ENCODE results near the gene RAD9A.
"Not testable (repeated sequence)": the region's sequence is repeated elsewhere in the genome, so short reads cannot be mapped to it uniquely, and the experiment has no call there.

Gene RAD9A

DNA sequence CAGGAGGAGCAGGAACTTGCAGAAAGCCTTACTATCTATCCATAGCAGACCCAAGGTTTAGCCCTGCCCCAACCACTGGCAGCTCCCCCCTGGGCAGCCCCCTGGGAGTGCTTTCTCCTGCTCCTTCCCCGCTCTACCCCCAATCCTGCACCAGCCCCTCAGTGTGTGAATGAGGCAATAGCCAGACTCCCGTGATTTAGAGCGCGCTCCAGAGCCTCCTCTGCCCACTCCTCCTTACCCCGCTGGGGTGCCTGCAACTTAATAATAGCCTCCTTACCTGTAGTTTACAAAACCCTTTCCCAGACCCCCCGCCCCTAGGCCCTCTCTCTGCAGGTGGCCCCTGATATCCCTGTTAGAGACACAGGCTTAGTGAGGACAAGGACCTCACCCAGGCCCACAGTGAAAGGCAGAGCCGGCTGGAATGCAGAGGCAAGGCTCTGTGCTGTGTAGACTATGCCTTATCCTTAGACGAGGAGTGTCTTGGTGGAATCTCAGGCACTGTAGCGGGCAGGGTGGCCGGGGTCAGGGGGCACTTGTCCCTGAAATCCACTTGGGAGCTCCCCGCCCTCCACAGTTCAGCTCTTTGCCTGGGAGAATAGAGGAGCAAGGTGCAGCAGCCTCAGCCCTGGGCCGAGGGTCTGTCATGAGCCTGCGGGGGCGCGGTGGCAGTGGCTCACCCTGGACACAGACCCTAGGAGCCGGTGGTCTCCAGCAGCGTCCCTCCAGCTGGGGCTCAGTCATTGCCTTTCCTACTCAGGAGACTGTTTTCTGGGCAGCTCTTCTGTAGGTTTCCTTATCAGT, 19.4 kb downstream of the RAD9A start:
- DNase-seq = no peak

DNA sequence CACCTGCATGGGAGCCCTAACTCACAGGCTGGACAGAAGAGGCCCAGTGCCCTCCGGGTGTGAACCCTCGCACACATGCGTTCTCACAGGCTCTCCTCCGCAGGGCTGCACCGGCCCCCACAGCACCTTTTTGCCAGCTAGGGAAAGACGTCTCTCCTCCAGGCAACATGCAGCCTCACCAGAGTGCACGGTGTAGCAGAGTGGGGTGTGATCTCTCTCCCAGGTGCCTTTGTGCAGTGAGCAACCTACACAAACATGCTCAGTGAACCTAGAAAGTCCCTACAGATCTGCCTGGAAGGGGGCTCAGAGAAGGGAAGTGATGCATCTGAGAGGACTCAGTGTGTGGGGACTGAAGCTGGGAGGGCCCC, 20.0 kb downstream of the RAD9A start:
- DNase-seq = no peak

DNA sequence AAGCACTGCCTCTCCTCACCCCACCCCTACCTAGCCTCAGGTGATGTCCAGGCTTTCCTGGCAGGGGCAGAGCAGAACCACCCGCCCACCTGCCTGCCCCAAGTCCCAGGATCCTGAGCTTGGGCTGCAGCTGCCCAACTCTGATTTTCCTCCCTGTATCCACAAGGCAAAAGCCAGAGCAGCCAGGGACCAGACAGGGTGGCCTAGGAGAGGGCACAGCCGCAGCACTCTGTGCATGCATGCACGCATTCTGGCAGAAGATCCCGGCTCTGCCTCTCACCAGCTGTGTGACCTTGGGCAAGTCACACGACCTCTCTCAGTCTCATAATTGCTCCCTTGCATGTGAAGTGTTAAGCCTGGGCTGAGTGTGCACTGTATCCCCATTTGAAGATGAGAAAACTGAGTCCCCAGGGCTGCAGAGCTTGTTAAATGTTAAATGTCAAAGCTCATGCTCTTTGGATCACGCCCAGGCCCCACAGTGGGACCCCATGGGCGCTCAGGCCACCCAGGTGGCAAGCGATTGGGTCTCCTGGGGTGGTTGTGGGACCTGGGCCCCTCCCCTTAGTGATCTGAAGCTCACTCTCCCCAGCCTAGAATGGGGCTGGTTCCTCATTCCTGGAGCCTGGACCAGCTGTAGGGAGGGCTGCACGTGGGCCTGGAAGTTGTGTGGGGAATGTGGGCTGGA, 20.9 kb downstream of the RAD9A start:
- no peak for DNase-seq

DNA sequence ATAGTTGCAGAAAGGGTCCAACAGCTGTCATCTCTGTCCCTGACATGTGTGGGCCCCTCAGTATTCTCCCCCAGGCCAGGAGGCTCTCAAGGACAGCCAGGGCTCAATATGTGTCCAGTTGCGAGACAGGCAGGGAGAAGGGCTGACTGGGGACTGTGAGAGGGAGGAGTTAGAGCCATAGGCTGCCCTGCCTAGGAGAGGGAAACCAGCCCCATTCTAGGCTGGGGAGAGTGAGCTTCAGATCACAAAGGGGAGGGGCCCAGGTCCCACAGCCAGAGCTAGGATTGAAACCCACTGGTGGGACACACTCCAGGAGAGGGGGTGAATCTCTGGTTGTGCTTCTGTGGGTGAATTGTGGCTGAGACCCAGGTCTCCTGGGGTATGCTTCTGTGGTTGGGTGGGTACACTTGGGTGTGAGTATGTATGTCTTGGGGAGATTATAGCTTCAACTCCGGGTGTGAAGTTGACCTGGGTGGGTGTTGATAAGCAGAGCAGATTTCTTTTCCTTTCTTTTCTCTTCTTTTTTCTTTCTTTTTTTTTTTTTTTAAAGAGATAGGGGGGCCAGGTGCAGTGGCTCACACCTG, 21.6 kb downstream of the RAD9A start:
- DNase-seq = peak; percentile 92

DNA sequence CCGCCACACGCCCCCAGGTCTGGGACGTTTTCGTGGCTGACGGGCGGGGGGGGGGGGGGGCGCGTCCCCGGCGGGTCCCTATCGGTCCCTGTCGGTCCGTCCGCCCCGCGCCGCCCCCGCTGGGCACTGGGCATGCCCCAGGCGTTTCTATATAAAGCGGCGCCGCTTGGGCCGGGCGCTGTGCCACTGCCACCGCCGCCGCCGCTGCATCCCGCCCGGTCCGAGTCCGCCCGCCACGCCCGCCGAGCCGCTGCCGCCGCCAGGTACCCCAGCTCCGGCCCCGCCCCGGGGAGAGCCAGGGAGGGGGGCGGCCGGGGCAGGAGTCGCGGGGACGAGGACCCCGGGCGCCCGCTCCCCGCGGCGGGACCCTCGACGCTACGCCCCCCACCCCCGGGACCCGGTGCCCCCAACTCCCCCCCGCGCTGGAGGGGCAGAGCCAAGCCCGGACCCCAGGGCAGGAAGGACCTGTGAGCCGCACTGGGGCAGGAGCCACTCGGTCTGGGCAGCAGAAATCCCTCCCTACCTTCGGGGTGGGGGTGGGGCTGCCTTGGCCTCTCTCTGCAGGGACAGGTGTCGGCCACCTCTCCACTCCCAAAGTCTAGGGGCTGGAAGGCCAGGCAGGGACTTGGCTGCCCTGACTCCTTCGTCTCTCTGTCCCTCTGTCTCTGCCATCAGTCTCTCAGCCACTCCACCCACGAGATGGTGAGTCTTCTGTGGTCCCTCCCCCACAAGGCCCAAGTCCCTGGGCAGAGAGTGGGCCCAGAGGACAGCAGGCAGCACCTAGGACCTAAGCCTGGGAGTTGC, 23.9 kb downstream of the RAD9A start, which contains the start of gene CARNS1:
TSS of gene CARNS1 (plus strand) at position 178 of the 804 bp plus-strand sequence. CDS start at position 700, 522 bp downstream.
- DNase-seq = no peak

DNA sequence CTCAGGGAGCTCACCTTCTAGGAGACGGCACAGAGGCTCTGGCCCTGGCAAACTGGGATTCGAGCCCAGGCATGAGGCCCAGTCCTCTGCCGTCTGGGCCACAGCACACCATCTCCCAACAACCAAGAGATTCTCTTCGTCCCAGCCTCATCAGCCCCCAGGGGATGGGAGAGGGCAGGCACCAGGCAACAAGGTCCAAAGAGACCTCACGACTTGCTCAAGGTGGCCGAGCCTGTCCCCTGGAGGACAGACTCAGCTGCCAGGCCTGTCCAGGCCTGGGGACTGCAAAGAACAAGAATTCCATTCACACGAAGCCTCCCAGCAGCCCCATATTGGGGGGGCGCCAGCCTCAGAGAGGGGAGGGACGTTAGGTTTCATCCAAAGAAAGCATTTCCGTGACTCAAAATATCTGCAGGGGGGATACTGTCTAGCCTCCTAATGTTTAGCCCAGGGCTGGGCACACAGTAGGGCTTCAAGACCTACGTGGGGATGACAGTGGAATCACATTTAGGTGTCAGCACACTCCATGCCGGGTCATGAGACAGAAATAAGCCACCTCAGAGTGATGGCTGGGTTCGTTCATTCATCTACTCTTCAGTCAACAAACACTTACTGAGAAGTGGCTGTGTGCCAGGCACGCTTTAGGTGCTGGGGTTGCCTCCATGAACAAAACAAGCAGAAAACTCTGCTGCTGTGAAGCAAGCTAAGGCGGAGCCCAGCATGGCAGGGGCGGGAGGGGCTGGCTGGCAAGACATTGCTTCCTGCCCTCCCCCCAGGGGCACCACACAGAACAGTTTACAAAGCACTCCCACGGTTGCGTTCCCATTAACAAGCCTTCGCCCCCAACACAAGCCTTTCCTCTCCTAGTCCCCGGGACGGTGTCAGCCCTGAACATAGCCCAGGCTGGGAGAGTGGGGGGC, 24.9 kb downstream of the RAD9A start:
- DNase-seq = peak; percentile 87

DNA sequence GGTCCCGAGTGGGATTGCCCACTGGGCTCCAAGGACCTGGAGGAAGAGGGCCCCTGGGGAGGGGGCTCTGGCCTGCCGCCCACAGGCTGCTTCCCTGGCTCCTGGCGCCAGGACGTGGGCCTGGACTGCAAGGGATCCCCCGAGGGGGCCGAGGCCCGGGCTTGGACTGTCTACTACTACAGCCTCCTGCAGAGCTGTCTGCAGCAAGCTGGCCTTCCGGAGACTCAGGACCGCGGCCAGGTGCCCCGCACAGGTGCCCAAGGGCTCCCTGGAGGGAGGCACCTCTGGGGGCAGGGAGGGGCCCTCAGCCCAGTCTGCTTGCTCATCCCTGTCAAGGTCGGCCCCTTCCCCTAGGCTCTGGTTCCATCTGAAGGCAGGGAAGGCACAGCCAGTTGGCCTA, 25.6 kb downstream of the RAD9A start:
- no peak for DNase-seq

DNA sequence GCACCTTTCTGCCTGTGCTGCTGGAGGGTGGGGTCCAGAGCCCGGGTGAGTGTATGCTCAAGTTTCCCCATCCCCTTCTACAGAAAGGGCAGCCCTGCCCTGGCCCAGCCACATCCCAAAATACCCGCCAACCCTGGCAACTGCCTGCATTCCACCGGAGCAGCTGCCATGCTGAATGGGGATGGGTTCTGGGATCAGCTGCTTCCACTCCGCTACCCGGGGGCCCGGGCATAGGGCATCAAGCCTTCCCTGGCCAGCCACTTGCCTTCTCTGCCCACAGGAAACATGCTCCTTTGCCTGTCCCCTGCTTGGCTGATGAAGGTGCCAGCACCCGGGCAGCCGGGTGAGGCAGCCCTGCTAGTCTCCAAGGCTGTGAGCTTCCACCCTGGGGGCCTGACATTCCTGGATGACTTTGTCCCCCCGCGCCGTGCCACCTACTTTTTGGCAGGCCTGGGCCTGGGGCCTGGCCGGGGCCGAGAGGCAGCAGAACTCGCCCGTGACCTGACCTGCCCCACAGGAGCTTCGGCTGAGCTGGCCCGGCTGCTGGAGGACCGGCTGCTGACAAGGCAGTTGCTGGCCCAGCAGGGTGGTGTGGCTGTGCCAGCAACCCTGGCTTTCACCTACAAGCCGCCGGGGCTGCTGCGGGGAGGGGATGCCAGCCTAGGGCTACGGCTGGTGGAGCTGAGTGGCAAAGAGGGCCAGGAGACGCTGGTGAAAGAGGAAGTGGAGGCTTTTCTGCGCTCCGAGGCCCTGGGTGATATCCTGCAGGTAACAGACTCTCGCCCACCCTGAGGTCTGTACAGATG, 26.9 kb downstream of the RAD9A start:
- DNase-seq = peak; percentile 76

DNA sequence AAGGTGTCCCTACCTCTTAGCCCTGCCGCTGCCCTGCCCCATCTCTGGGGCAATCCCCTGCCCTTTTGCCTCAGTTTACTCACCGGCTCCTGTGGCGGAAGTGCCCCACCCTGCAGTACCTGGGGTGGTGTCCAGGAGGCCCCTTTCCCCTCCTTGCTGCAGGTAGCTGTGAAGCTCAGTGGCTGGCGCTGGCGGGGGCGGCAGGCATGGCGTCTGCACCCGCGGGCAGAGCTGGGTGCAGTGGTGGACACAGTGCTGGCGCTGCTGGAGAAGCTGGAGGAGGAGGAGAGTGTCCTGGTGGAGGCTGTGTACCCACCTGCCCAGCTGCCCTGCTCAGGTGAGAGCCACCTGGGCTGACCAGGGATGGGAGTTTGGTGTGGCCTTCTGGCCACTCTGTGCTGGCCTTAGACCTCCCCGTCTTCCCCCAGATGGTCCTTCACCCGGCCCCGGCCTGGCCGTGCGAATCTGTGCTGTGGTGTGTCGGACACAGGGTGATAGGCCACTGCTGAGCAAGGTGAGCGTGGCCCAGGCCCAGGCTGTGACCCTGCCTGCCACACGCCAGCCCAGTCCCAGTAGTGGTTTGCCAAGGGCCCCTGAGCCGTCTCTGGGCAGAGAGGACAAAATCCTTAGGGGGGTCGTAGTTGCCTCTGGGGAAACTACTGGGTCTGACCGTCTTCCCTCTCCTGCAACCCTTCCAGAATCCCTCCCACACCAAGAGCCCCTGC, 27.7 kb downstream of the RAD9A start:
- DNase-seq = no peak

DNA sequence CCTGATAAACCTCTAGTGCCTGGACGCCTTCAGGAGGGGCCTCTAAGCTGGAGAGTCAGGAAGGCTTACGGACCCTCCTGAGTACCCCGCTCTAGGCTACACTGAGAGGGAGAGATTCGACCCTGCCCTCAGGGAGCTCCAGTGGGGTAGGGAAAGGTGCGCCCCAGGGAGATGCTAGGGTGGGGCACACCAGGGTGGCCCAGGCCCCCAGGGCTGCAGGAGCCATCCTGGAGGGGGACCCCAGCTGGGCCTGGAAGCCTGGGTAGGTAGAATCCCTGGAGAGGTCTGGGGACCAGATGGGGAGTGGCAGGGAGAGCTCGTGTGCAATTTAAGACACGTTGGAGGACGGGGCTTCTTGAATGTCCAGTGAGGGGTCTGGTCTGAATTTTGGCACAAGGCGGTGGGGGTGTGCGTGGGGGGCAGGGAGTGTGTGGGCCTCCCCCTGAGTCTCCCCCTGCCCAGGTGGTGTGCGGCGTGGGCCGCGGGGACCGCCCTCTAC, 28.4 kb downstream of the RAD9A start:
- DNase-seq = no peak

DNA sequence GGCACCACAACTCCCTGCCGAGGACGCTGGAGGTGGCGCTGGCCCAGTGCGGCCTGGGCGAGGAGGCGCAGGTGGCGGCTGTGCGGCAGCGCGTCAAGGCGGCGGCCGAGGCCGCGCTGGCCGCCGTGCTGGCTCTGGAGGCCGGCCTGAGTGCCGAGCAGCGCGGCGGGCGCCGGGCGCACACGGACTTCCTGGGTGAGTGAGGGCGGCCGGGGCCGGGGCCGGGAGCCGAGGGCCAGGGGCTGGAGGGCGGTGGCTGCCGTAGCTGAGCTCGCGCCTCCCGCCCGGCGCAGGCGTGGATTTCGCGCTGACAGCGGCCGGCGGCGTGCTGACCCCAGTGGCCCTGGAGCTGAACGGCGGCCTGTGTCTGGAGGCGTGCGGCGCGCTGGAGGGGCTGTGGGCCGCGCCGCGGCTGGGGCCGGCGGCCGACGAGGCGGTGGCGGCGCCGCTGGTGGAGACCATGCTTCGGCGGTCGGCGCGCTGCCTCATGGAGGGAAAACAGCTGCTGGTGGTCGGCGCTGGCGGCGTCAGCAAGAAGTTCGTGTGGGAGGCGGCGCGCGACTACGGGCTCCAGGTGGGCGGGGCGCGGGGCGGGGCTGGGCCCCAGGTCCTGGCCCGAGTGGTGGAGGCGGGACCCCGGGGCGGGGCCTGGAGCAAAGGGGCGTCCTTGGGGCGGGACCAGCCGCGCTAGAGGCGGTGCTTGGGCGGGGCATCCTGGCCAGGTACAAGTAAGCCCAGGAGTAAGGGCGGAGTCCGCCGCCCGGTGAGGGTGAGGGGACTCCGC, 29.1 kb downstream of the RAD9A start:
- DNase-seq = peak; percentile 97

DNA sequence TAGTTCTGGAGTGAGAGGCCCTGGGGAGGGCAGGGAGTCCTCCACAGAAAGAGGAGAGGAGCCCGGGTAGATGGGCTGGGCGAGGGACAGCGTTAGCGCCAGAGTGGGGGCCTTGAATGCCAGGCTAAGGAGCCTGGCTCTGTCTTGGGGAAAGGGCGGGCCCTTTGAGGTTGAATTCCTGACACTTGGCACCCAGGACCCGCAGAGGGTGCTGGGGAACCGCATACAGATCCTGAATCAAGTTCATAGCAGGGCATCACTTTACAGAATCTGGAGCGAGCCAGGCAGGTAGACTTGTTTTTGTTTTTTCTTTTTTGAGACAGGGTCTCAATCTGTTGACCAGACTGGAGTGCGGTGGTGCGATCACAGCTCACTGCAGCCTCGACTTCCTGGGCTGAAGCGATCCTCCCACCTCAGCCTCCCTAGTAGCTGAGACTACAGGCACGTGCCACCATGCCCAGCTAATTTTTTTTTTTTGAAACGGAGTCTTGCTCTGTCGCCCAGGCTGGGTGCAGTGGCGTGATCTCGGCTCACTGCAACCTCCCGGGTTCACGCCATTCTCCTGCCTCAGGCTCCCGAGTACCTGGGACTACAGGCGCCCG, 29.7 kb downstream of the RAD9A start:
- DNase-seq = no peak

DNA sequence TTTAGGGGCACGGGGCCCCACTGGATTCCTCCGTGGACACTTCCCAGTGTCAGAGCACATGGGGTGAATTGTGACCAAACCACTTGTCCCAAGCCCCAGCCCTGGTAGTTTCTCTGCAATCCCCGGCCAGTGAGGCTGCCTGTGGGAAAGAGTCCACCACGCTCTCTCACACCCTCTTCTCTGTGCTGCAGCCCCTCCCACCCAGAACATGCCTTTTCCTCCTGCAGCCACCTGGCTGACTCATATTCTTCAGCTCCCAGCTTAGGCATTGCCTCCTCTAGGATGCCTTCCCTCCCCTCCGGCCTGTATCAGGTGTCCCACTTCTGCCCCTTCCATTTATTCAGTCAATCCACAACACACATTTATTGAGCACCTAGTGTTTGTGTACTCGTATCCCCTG, 31.1 kb downstream of the RAD9A start:
- no peak for DNase-seq

DNA sequence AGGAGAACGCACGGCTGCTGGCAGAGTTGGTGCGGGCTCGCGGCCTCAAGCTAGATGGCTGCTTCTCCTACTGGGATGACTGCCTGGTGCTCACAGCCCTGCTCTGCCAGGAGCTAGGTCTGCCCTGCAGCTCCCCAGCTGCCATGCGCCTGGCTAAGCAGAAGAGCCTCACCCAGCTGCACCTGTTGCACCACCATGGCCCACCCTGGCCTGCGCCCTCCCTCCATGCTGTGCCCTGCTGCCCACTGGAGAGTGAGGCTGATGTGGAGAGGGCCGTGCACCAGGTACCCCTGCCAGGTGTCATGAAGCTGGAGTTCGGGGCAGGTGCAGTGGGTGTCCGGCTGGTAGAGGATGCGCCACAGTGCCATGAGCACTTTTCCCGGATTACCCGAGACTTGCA, 31.7 kb downstream of the RAD9A start:
- DNase-seq = no peak

DNA sequence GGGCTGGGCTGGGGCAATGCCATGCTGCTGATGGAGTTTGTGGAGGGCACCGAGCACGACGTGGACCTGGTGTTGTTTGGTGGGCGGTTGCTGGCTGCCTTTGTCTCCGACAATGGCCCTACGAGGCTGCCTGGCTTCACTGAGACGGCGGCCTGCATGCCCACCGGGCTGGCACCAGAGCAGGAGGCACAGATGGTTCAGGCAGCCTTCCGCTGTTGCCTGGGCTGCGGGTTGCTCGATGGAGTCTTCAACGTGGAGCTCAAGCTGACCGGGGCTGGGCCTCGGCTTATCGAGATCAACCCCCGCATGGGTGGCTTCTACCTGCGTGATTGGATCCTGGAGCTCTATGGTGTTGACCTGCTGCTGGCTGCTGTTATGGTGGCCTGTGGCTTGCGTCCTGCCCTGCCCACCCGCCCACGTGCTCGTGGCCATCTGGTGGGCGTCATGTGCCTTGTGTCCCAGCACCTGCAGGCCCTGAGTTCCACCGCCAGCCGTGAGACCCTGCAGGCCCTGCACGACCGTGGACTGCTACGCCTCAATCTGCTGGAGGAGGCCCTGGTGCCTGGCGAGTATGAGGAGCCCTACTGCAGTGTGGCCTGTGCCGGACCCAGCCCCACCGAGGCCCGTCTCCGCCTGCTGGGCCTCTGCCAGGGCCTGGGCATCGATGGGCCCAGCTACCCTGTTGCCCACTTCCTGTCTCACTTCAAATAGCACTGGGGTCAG, 32.3 kb downstream of the RAD9A start:
- DNase-seq = no peak

DNA sequence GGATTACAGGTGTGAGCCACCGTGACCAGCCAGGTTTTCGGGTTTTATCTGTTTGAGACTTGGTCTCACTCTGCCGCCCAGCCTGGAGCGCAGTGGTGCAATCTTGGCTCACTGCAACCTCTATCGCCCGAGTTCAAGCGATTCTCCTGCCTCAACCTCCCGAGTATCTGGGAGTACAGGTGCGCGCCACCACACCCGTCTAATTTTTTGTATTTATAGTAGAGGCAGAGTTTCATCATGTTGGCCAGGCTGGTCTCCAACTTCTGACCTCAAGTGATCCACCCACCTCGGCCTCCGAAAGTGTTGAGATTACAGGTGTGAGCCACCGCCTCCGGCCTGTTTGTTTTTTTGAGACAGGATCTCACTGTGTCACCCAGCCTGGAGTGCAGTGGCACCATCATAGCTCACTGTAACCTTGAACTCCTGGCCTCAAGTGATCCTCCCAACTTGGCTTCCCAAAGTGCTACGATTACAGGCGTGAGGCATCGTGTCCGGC, 35.6 kb downstream of the RAD9A start:
- DNase-seq = not testable (repeated sequence)

DNA sequence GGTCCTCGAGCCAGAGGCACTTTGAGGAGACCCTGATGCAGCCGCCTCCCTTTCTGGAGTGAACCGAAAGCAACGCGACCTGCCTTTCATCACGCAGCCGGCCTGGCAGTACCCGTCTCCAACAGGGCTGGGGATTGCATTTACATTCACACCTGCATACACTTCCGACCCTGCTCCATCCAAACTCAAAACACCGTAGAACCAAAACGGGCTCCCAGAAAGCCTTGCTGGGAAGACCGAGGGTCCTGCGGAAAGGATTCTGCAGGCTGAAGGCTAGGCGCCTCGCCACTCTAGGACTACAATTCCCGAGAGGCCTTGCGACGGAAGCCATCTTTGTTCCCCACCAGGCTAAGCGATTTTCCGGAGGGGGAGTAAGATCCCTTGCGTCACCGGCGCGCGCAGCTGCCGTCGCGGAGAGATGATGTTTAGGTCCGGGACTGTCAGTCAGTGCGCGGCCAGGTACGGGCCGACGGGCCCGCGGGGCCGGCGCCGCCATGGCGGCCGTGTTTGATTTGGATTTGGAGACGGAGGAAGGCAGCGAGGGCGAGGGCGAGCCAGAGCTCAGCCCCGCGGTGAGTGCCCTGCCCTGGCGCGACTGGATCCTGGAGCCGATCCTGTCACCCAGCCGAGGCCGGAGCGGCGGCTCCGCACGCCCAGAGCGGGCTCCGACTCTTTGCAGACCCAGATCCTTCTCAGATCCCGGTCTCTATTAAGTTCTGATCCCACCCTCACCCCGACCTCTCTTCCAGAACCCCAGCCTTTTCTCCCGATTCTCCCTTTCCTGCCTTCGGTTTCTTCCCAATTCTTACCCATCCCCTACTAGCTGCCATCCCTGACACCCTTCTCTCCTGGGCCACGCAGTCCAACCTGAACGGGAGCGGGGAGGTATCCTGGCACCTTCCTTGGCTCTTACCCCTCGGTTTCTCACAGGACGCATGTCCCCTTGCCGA, 36.5 kb downstream of the RAD9A start, which contains the start of gene RPS6KB2:
TSS of gene RPS6KB2 (plus strand) at position 443 of the 950 bp plus-strand sequence. CDS start at position 495, 52 bp downstream.
- peak; percentile 98 for DNase-seq
